Activated gamma-delta T cell (primary cell): Measurements from ENCODE around the gene GMPPA.
A peak's percentile ranks its signal among the peaks of the same experiment; 100 is the strongest.

Source experiments
- DNase-seq: peaks from one replicate; lab custom pipeline; 2025; lab: John Stamatoyannopoulos, UW

GMPPA gene

DNA sequence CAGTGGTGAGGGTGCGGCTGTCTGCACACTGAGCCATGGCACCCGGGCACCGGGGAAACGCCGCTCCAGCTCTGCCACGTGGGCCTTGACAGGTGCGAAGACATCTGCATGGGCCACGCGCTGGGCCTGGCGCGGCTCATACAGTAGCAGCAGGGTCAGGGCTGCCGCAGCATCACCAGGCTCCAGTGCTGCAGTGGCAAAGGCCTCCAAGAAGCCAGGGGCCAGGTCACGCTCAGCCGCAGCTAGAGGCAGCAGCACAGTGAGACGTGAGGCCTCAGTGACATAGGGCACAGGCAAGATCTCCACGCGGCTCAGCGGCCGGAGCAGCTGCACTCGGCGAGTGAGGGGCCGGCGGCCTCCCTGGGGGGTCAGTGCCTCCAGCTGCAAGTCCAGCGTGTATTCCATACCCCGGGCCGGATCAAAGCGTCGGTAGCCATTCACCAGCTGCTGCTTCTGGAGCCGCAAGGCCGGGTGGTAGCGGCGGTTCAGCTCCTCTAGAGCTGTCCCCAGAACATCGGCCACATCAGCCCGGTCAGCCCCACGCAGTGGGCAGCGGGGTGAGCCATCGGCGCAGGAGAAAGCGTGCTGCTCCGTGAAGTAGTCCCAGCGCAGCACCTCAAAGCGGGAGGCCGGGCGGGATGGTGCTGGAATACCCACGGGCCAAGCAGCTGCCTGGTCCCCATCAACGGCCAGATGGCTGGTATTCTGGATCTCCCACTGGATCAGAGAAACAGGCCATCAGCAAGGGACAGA lies 41.4 kb downstream of the GMPPA start:
- no peak for DNase-seq

DNA sequence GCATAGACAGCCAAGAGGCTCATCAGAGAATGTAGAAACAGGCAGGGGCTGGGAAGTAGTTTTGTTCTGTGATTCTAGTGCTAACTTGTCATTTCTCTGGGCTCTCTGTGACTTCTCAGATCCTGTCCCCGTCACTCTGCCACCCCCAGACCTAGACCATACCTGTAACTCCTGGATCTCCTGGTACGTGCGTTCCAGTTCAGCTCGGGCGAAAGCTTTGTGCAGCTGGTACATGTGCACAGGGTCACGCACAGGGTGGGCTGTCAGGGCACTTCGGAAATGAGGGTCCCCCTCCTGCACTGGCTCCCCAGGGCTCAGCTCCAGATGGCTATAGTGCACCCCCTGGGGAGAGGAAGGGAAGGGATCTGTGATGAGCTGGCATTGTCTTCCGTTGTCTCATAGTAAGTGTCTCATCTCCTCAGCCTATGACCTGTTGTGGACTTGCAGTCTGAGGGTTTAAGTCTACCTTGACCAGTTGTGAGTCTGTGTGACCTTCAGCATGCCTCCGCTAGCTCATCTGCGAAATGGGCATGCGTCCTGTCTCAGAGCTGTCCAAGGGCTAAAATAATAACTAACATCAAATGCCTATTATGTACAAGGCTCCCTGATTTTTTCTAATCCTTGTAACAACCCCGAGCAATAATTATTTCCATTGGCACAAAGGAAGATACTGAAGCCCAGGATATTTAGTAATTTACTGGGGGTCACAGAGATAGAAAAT lies 42.3 kb downstream of the GMPPA start:
- no peak for DNase-seq

DNA sequence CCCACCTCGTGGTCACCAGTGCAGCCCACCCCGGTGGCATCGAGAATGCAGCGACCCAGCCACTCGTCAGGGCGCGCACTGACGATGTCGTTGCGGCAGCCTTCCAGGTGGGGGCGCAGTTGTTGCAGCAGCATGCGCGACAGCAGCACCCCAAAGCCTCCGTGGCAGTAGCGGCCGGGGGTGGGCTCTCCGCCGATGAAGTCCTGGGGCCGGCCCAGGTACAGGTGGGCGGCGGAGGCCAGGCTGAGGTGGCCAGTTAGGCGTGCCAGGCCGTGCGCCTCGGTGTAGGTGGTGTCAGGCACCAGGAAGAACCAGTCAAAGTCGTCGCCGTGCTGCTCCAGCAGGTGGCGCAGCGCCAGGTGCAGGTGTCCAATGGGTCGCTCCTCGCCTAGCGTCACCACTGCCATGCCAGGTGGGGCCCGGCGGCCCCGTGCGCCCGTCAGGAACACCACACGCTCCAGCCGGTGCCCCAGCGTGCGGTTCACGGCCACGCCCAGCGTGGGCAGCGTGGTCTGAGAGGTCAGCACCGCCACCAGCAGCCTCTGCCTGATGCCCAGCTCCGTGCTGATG lies 43.0 kb downstream of the GMPPA start:
- DNase-seq, result peak; percentile 71

DNA sequence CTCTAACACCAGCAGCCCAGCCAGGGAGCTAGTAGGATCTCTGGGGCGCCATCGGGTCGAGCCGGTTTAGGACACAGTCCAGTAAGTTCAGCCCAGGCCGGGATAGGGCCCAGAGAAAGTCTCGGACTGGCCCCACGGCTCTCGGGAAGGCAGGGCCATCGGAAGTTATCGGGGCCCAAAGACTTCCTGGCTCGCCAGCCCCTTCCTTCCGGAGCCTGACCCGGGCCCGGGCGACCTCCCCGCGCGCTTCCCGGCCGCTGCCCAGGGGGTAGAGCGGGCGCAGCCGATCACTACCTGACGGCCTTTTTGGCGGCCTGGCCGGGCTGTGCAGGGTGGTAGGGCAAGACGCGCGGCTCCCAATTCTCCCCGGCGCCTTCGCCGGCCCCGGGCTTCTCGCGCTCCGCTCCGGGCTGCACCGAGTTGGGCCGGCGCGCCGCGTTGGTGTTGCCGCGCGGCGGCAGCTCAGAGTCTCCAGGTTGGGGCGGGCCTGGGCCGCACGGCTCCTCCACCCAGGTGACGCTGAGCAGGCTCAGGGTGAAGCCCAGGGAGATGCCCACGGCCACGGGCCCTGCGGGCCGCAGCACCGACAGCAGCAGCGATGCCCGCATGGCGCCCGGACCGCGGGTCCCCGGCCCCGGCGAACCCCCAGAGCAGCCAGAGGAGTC lies 44.4 kb downstream of the GMPPA start:
- DNase-seq, result no peak

DNA sequence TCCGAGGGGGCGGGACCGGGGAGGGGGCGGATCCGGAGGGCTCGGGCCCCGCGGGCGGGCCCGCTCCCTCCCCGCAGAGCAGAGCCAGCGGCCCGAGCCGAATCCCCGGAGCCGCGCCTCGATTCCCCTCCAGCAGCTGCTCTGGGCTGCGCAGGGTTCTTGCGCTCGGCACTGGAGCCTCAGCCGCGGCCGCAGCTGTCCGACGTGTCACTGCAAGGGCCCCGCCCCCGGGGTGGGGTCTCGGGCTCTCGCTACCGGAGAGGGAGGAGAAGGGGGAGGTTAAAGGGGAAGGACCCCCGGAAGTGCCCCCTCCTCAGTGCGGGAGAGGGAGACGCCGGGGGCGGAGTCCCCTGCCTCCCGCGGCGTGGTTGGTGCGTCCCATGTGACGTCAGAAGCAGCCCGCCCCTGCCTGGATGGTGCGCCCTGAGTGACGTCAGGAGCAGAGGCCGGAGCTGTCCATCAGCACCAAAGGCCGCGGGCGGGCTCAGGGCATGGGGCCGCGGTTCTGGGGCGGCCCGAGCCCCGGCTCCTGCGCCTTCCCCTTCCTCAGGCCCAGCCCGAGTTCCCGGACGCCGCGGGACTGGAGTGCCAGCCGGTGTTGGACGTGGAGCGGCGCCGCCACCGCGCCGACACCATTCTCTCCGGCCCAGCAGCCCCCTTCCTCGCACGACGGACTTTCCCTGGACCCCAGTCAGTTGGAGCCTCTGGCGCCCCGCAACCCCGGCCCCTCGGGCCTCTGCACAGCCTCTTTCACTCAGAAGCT lies 45.1 kb downstream of the GMPPA start, which contains the start of the genes CHPF and TMEM198:
CHPF (minus strand) TSS at position 214 of the 763 bp plus-strand sequence. CDS start 271 bp downstream, outside the sequence.
TMEM198 (plus strand) TSS at position 433 of the 763 bp plus-strand sequence. CDS start 700 bp downstream, outside the sequence.
- DNase-seq, result peak; percentile 86

DNA sequence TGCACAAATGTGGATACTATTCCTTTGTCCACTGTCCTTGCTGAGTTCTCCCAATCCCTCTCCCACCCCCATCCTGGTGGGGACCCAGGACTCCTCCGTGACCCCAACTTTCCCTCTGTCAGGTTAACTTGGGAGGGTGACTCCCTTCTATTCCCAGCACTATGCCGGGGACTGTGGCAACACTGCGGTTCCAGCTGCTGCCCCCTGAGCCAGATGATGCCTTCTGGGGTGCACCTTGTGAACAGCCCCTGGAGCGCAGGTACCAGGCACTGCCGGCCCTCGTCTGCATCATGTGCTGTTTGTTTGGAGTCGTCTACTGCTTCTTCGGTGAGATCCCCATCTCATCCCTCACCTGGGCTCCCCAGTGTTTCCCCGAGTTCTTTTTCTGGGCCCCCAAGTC lies 45.9 kb downstream of the GMPPA start:
- DNase-seq, result no peak

DNA sequence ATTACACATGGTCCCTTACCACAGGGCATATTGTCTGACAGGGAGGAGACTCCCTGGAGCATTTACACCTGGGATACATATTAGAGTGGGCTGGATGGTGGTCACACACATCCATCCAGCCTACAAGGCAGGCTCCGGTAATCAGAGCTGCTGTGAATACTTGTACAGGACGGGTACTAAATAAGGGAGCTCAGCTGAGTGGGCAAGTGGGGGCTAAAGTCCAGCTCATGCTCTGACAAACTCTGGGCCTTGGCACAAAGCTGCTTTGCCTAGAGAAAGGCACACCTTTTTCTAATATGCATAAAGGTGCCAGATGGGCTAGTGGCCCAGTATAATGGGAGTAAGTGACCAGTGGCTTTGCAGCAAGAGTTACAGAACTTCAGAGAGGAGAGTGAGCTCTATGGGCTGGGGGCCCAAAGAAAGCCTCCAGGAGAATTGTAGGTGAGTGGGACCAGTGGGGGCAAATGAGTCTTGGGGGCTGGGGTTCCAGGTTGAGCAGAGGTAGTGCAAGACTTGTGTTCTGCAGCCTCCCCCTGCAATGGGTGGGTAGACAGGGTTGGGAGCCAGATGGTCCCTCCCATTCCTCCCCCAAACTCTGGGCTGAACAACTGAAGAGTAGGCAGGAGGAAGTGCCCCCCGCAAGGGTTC lies 46.7 kb downstream of the GMPPA start:
- no peak for DNase-seq

DNA sequence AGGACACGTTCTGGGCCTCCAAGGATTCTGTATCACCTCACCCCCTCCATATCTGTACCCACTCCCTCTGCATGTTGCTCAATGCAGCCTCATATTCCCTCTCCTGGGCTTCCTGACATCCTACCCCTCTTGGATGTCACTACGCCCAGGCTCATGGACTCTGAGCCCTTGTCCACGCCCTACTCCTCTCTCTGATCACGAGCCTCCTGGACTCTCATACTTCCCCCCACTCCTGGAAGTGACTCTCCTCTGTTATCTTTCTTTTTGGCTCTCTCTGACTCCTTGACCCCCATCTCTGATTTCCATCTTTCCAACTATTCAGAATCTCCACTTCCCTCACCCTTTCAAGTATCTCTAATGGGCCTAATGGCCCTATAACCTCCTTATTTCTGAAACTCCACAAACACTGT lies 47.3 kb downstream of the GMPPA start:
- no peak for DNase-seq

DNA sequence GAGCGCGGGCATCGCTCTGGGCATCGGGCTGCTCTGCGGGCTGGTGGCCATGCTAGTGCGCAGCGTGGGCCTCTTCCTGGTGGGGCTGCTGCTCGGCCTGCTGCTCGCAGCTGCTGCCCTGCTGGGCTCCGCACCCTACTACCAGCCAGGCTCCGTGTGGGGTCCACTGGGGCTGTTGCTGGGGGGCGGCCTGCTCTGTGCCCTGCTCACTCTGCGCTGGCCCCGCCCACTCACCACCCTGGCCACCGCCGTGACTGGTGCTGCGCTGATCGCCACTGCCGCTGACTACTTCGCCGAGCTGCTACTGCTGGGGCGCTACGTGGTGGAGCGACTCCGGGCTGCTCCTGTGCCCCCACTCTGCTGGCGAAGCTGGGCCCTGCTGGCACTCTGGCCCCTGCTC lies 48.9 kb downstream of the GMPPA start:
- DNase-seq, result no peak

DNA sequence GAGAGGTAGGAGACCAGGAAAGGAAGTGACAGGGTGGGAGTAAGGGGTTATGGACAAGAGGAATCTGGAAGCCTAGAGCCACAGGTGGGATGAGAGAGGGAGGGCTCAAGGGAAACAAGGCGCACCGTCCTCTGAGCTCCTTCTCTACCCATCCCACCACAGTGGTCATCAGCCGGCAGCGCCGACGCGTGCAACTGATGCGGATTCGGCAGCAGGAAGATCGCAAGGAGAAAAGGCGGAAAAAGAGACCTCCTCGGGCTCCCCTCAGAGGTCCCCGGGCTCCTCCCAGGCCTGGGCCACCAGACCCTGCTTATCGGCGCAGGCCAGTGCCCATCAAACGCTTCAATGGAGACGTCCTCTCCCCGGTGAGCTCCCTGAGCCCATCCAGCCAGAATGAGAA lies 50.3 kb downstream of the GMPPA start:
- no peak for DNase-seq

DNA sequence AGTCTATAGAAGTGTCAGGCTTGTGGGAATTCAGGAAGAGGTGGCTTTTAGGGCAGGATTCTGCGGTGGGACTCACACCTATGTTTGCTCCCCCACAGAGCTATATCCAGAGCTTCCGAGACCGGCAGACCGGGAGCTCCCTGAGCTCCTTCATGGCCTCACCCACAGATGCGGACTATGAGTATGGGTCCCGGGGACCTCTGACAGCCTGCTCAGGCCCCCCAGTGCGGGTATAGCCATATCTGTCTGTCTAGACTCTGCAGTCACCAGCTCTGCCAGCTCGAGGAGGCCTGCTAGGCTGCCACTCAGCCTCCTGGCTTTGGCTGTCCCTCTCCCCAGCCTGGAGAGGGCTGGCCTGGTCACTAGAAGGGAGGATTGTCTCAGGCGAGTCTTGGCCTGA lies 50.9 kb downstream of the GMPPA start:
- DNase-seq, result no peak

DNA sequence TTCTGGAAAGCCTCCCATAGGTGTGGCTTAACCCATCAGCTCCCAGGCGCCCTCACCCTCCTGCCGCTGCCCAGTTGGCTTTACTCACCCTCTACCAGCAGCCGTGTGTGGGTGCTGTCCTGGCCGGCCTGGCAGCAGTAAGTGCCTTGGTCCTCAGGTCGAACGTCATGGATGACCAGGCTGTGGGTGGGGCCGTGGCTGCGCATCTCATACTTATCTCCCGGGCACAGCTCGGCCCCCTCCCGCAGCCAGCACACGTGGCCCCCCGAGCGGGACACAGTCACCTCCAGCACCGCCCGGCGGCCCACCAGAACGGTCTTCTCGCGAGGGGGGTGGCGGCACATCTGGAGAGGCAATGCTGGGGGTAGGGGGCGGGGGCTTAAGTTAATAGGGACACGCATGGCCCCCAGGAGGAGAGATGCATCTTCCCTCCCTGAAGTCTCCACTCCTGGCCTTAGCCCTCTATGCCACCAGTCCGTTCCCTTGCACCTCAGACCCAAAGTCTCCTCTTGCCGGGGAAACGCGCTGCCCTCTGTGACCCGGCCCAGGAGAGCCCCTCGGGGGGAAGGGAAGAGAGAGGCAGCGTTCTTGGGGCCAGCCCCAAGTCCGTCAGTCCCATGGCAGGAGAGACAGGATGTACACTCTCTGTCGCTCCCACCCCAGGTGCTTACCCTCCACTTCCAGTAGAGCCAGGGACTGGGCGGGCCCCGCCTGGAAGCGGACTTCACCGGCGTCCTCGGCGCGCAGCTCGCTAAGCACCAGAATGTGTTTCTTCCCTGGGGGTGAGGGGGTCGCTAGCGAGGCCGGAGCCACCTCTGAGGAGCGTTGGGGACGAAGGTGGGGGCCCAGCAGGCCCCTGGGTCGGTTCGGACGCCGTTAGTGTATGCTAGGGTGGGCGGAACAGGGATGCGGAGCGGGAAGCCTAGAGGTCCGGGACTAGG lies 53.0 kb downstream of the GMPPA start:
- no peak for DNase-seq

DNA sequence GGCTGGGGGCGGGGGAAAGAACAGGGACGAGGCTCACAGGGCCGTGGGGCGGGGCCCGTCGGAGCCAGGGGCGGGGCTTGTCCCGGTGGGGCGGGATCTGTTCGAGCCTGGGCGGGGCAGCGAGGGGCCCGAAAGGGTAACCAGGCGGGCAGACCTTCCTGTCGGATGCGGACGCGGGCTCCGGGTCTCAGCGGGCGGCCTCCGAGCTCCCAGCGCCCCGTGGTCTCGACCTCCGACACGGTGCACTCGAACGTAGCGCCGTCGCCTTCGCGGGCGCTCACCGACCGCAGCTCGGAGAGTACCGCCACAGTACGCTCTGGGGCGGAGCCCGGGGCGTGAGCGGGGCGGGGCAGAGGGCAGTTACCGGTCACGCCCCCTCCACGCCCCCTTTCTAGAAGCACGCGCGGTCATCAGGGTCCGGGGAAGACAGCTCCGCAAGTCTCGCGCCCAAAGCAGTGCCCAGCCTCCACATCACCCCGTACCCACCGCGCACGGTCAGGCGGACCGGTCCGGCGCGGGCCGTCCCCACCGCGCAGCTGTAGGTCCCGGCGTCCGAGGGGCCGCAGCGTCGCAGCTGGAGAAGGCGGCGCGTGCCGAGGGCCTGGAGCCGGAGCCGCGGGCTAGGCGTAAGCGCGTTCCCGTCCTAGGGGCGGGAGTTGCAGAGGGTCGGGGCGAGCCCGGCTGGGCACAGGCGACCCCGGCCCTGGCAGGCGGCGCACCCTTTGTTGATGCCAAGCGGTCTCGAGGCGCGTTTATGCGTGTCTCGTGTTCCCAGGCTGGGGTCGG lies 53.9 kb downstream of the GMPPA start:
- peak; percentile 62 for DNase-seq

DNA sequence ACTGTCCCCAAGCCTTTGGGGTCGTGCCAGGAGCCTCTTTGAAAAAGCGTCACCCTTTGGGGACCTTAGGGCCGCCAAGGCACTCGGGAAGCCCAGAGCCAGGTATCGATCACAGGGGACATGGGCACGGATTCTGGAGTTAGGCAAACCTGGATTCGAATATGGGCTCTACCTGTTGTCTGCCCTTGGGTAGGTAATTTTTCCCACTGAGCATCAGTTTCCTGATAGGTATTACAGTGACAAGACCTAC lies 54.4 kb downstream of the GMPPA start:
- no peak for DNase-seq

DNA sequence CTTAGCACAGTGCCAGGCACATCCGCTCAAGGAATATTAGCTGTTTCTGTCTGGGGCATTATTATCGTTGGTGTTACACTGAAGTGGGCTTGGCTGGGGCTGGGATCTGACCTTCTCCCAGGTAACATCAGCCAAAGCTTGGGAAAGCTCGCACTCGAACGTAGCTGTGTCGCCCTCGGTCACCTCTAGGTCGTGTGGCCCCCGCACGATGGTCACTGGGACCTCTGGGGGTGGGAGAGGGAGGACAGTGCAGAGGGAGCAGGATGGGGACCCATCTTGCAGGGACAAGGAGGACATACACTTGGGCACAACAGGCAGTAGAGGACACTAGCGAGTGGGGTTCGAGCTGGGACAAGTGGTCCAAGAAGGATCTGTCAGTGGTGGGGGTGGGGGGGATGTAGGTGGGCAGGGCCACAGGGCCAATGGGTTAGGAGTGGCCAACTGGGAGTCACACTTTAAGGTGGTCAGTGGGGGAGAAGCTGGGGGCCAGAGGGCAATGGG lies 54.8 kb downstream of the GMPPA start:
- no peak for DNase-seq

DNA sequence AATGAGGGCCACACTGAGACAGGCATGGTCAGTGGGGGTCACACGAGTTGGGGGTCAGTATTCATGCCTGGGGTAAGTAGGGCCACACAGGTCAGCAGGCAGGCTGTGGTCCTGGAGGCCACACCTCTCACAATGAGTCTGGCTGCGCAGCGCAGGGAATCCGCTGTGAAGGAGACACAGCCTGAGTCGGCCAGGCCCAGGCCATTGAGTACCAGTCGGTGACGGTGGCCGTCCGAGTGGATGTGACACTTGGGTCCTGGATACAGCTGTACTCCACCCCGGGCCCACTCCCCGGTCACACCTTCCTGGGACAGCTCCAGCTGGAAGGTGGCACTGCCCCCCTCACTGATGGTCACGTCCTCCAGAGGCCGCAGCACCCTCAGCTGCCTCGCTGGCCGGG lies 55.7 kb downstream of the GMPPA start:
- DNase-seq, result no peak

DNA sequence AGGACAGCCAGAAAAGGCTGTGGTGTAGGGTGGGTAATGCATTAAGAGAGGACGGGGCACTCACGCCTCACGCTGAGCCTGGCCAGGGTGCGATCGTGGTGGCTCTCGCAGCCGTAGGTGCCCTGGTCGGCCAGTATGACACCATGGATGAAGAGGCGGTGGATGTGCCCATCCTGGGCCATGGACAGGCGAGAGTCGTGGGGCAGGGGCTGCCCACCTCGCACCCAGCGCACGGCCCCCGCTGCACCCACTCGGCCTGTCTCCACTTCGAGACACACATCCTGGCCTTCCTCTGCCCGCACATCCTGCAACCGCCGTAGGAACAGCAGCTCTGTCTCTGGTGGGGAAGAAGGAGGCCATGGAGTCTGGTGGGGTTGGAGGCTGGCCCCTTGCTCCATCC lies 57.3 kb downstream of the GMPPA start:
- DNase-seq, result no peak

DNA sequence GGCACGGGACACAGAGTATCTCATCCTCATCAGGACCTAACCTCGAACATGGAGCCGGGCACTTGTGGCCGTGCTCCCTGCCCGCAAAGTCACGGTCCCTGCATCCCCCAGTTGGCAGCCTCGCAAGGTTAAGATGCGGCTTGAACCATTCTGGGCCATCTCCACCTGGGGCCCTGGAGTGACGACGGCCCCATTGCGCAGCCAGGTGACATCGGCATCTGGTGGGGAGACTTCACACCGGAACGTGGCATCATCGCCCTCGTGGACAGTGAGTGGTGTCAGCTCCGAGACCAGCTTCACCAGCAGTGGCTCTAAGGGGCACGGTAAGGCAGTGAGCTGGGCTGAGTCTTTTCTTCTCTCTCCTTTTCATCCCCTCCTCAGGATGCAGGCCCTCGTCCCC lies 57.7 kb downstream of the GMPPA start:
- no peak for DNase-seq
